Fibroblast of upper back skin (primary cell): ENCODE data around the gene ING5.

Experiments
- DNase-seq: peaks from one replicate; pipeline ENCODE4 v3.0.0-alpha.2; 2013

Gene ING5

DNA sequence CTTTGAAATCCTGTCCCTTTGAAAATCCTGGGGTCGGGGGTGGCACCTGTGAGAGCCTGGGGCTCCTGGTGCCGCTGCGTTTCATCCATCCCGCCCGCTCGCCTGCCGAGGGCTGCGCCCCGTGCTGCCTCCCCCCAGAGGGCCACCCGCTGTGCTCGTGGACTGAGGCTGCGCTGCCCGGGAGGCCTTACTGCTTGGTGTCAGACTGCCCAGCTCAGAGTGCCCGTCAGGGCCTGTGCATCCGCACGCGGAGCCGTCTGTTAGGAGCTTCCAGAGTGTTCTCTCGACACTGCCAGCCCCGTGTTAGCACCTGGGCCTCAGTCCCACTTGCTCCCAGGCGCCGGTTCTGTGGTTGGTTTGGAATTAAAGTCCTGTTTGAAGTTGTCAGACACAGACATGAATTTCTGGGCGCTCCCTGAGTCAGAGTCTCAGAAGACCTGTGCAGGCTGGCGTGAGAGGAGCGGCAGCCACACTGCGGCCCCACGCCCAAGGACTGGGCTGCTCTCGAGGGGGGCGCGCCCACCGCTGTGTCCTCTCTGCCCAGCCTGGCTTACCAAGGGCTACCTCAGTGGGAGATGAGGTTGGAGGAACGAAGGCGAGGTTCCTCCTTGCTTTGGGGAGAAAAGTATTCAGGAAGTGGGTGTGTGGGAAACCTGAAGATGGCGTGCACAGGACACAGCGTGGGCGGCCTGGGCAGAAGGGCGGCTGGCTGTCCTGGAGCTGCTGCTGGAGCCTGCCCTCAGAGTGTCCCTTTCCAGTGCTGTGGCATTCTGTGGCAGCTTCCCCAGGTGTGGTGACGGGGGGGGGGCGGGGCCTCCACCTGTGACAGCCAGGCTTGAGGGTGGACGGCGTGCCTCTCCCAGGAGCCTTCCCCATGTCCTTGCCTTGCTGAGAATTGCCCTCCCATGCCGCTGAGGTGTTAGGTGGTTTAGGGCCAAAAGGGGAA, 29.3 kb upstream of the ING5 start:
- DNase-seq = no peak

DNA sequence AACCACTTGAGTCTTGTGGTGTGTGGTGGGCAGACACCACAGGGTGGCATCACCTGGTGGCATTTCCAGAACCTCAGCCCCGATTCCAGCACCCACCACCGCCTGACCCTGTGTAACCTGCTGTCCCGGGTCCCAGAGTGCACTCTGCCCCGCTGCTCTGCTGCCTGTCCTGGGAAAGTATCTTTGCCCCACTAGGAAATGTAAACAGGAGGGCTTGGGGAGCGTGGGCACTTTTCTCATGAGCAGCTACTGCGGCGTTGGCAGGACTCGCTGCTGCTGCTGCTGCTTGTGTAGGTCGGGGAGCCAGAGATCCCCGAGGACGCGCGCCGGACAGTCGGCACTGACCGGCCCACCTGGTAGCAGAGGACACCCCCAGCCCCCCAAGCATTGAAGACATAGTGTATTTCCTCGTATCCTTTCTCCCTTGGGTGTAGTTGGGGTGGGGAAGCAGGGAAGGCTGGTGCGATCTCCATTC, 28.6 kb upstream of the ING5 start:
- no peak for DNase-seq

- no peak for DNase-seq
These were observed 27.8 kb upstream of the ING5 start for GRCh38 chr2:241673797-241674725.

GRCh38 chr2:241675885-241676284, 26.0 kb upstream of the ING5 start:
- no peak for DNase-seq

DNA sequence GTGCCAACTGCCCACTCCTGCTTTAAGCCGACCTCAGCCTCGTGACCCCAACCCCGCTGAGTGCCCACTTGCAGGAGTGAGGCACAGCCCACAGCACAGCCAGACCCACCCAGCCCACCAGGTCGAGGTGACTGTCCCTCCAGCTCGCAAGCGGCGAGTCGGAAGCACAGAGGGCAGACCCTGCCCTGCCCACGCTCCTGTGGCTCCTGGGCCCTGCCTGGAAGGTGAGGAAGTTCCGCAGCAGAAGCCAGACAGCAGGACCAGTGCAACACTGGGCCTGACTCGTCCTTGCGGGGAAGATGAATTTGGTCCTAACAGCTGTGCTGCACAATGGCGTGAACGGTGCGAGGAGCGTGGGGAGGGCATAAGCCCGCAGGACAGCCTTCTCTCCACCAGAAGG, 25.2 kb upstream of the ING5 start:
- no peak for DNase-seq

- DNase-seq = no peak
These were observed 24.4 kb upstream of the ING5 start for GRCh38 chr2:241677392-241677791.

DNA sequence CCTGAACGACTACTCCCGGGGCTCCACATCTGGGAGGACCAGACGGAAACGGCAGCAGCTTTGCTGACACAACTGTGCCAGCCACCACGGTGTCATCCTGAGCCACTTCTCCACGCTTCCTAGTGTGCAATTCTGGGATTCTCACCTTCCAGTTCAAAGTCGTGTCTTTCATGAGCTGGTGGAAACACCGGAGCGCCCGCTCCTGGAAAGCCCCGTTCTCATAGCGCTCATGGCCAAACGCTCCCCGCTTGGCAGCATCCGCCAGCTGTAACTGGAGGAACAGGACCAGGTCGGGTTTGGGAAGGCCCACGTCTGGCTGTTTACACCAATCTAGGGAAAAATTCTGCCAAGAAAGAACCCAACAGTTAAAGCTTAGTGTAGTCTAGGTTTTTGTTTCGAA, 23.5 kb upstream of the ING5 start:
- DNase-seq = no peak

DNA sequence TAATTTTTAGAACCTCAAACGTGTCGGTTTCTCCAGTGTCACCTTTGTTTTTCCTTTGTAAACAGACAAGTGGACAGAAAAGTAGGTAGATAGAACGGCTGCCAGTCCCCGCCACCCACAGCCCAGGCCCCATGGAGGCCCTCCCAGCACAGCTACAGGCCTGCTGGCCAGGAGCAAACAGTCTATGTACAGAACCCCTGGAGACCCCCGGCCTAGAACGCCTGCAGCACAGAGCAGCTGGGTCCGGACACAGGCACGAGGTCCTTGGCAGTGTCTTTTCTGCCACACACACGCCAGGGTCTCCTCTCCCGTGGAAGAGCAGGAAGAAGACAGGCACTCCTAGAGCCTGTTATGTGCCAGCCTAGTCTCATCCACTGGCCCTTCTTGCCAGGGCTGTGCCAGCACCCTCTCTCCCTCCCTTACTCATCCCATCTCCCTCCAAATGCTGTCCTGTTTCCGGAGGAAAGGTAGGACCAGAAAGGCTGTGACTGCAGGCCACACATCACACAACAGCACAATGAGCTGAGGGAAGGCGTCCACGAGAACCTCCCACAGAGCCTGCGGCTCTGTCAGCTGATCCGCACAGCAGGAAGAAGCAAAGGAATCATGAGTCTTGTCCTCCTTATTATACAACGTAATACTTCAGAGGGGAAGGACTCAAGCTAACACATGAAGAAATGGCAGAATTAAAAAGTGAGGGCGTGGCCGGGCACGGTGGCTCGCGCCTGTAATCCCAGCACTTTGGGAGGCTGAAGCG, 22.9 kb upstream of the ING5 start:
- no peak for DNase-seq

- no peak for DNase-seq
These were observed 21.8 kb upstream of the ING5 start for GRCh38 chr2:241680044-241680443.

DNA sequence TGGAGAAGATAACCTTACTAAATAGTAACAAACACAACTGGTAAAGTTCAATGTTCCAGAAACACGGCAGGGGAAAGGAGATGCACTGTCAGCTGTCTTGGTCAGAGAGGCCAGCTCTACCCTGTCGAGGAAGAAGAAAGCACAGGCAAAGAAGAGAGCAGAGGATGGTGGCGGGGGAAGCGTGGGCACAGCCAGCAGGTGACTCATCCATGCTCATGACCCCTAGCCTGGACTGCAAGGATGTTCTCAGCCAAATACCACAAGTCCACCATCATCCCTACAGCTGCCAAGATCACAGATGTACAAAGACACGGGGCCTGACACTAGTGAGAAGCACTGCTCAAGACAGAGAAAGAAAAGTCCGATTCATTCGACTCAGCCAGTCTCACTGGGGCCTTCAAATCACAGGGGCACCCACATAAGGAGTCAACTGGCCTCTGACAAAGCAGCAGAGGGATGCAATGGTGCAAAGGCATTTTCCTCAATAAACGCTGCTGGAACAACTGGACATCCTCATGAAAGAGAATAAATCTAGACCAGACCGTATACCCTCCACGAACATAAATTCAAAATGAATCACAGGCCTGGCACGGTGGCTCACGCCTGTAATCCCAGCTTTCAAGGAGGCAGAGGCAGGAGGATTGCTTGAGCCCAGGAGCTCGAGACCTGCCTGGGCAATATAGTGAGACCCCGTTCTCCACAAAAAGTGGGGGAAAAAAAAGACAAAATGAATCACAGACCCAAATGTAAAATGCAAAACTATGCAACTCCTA, 20.8 kb upstream of the ING5 start:
- DNase-seq = peak; percentile 84

DNA sequence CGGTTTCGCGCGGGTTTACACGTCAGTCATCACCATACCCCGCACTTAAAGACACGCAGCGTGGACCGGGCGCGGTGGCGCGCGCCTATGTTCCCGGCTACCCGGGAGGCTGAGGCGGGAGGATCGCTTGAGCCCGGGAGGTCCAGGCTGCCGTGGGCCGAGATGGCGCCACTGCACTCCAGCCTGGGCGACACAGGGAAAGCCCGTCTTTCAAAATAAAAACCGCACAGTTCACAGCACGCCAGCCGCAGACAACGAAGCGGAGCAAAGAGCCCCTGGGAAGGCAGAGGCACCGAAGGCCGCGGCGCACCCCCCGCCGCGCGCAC, 15.6 kb upstream of the ING5 start:
- no peak for DNase-seq

- peak; percentile 96 for DNase-seq
These were observed 15.0 kb upstream of the ING5 start, which contains the start of gene DTYMK for GRCh38 chr2:241686650-241687425. DTYMK (minus strand) TSS chr2:241686815; CDS start chr2:241686783, 32 bp downstream.

DNA sequence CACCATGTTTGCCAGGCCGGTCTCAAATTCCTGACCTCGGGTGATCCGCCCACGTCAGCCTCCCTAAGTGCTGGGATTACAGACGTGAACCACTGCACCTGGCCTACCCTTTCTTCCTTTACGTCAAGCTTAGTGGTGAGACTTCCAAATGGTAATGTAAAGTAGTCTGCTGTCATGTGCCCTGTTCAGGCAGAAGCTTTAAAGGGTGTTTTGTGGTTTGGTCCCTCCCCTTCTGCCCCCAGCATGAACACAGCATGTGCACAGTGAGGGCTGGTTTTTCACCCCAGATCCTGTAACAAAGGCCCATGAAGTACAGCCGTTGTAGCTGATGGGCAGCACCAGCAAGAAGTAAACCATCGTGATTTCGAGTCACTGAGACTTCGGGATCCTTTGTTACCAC, 12.5 kb upstream of the ING5 start:
- DNase-seq = no peak

DNA sequence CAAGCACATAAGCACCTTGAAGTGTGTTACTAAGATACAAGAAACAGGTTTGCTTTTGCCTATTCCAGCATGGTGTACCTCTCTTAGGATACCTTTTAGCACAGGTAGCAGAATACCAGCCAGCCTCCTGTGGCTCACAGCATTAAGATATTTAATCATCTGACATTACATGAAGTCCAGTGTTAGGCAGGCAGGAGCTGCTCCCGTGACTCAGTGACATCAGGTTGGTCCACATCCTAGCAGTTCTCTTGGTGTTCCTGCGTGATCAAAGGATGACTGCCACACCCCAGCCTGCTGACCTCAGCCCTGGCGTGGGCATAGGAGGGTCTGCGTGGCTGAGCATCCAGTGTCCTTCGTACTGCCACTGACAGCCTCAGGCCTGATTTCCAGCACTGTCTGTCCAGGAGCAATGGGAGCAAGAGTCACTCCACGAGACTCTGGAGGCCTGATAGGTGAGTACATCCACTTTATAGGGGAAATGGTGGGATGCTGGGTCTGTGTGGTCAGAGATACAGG, 11.6 kb upstream of the ING5 start:
- no peak for DNase-seq

DNA sequence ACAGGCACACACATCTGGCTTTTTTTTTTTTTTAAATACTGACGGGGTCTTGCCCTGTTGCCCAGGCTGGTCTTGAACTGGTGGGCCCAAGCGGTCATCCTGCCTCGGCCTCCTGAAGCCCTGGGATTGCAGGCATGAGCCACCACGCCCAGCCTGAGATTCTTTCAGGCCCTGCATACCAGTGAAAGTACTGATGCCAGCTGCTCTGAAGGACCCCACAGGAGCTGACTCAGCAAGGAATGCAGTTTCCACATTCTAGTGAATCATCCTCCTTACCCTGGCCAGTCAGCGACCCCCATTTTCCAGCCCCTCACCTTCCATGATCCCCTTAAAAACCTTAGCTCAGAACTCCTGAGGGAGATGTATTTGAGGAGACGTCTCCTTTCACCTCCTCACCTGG, 9.4 kb upstream of the ING5 start:
- peak; percentile 87 for DNase-seq

GRCh38 chr2:241695651-241696050, 6.2 kb upstream of the ING5 start:
- peak; percentile 60 for DNase-seq

- DNase-seq = no peak
These were observed 765 bp upstream of the ING5 start for GRCh38 chr2:241701149-241701398.

- DNase-seq = peak; percentile 75
These were observed 554 bp downstream of the ING5 start for GRCh38 chr2:241702155-241703031.

DNA sequence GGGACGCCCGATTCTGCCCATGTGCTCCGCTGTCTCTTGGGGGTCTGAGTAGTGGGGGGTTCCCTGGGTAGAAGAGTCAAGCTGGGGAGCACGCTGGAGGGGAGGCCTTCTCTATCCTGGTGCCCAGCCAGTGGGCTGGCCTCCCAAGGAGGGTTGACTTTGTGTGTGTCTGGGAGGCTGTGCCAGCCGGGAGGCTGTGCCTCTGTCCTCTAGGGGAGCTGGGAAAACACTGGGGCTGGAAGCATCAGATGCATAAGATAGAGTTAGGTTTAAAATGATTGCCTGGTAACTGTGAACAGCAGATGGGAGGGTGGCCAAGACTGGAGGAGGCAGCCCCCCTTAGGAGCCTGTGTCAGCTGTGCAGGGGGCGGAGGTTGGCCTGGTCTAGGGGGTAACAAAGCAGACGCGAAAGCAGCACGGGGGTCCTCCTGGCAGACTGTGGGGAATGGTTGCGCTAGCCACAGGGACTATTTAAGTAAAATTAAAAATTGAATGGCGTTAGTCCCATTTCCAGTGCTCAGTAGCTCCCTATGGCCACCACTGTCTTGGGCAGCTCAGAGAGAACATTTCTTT, 1.3 kb downstream of the ING5 start:
- DNase-seq = no peak

DNA sequence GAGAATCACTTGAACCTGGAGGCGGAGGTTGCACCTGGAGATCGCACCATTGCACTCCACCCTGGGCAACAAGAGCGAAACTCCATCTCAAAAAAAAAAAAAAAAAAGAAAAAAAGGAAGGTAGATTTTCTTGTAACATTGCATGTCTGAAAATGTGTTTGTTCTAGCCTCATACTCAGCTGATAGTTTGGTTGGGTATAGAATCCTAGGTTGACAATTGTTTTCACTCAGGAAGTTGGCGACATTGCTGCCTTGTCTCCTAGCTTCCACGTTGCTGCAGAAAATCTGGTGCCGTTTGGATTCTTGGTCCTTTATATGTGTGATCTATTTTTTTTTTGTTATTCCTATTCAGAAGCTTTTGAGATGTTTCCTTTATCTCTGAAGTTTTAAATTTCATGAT, 4.7 kb downstream of the ING5 start:
- no peak for DNase-seq
